K562 (cell line): ENCODE measurements around the gene PHF21A. TPM values are rescaled to one million over a fixed set of nuclear protein-coding genes. Genes with fewer than 3 reads are reported as not detected.

Source experiments
- ATAC-seq: fragments of 200-7000 bp; cut with Tn5 transposase; 3 replicates; pipeline ENCODE4 v1.9.1; 2020; ENCODE audit warnings: moderate library complexity
- BruUV-seq: library from RNA; stranded (reverse); fragments of 400-500 nt; replicated peaks from 2 replicates; lab custom pipeline; 2021; lab: Mats Ljungman, UMichigan
- CTCF ChIA-PET: fragments of 300-600 bp; formaldehyde crosslinking; extraction: SDS; loops from one replicate; lab custom pipeline; 2021; ENCODE audit warnings: low intra/inter-chr PET ratio; lab: Yijun Ruan, JAX
- POLR2A ChIA-PET: fragments of 300-600, 350-650 bp; sonication (Branson Sonifier 250); formaldehyde crosslinking; extraction: SDS; loops from one replicate; lab custom pipeline; 2021; ENCODE audit warnings: antibody characterized with exemption, inconsistent platforms; lab: Yijun Ruan, JAX
- DNase-seq, 4 experiments: peaks; one replicate each; pipeline versions ENCODE4 v3.0.0 to v3.0.0-alpha.2; 2011 to 2018; ENCODE audit warnings: low spot score in 3 of 4, mixed read lengths in 3 of 4; ENCODE audit errors: extremely low read depth in 1 of 4
- FAIRE-seq: peaks from 2 replicates; lab custom pipeline; 2011; peaks lifted over from hg19 to GRCh38; lab: Jason Lieb, UNC
- H2AFZ ChIP-seq: 2 replicates; pipeline ENCODE4 v1.6.0; 2011; ENCODE audit warnings: low read depth, low read length, control low read depth, inconsistent platforms
- H3K27ac ChIP-seq: fragments of 200-600 bp; 3 replicates; pipeline ENCODE4 v1.8.0; 2011; ENCODE audit warnings: low read depth, mild to moderate bottlenecking, control low read depth, inconsistent platforms, low read length, moderate library complexity, mixed read lengths; ENCODE audit errors: extremely low read depth
- H3K27me3 ChIP-seq, 2 experiments: fragments of 300-600 bp in 1 of 2; 2 replicates in 1 of 2; 3 replicates in 1 of 2; pipeline versions ENCODE4 v1.6.0 to v1.8.0; 2011; ENCODE audit warnings: inconsistent platforms in 2 of 2, low read length in 2 of 2, mild to moderate bottlenecking in 1 of 2, mixed read lengths in 1 of 2, moderate library complexity in 1 of 2; ENCODE audit not compliant: control insufficient read depth in 2 of 2, insufficient read depth in 2 of 2
- H3K36me3 ChIP-seq: fragments of 300-600 bp; 3 replicates; pipeline ENCODE4 v1.8.0; 2011; ENCODE audit warnings: mild to moderate bottlenecking, low read length, inconsistent platforms; ENCODE audit not compliant: control insufficient read depth, insufficient read depth
- H3K4me1 ChIP-seq, 2 experiments: fragments of 200-600 bp in 1 of 2; replicated peaks in 1 of 2; 2 replicates in 1 of 2; 3 replicates in 1 of 2; pipeline versions ENCODE4 v1.5.1 to v1.8.0; 2011; ENCODE audit warnings: inconsistent platforms in 2 of 2, low read length in 2 of 2, mild to moderate bottlenecking in 1 of 2, mixed read lengths in 1 of 2, moderate library complexity in 1 of 2; ENCODE audit not compliant: control insufficient read depth in 2 of 2, insufficient read depth in 2 of 2
- H3K4me2 ChIP-seq: 2 replicates; pipeline ENCODE4 v1.6.1; 2011; ENCODE audit warnings: low read length, control low read depth, inconsistent platforms, mixed read lengths; ENCODE audit not compliant: insufficient read depth
- H3K4me3 ChIP-seq: fragments of 200-600 bp; sonication (generic), shearing (Covaris generic); 2 replicates; pipeline ENCODE4 v1.5.1; 2016; ENCODE audit warnings: control low read depth, inconsistent platforms
- H3K79me2 ChIP-seq: fragments of 200-600 bp; 3 replicates; pipeline ENCODE4 v1.8.0; 2011; ENCODE audit warnings: low read length, inconsistent platforms; ENCODE audit not compliant: control insufficient read depth, insufficient read depth
- H3K9ac ChIP-seq, 2 experiments: 2 replicates each; pipeline versions ENCODE4 v1.6.0 to v1.6.1; 2011; ENCODE audit warnings: low read depth in 2 of 2, low read length in 2 of 2, control low read depth in 1 of 2, inconsistent platforms in 1 of 2, mild to moderate bottlenecking in 1 of 2, mixed read lengths in 1 of 2; ENCODE audit not compliant: insufficient read depth in 1 of 2
- H3K9me1 ChIP-seq: one replicate; pipeline ENCODE4 v1.6.0; 2011; ENCODE audit warnings: inconsistent platforms, mild to moderate bottlenecking, low read length, moderate library complexity; ENCODE audit not compliant: control insufficient read depth, insufficient read depth
- H3K9me3 ChIP-seq: replicated peaks from 2 replicates; pipeline ENCODE4 v1.5.1; 2011; ENCODE audit warnings: low read depth, low read length, inconsistent platforms; ENCODE audit not compliant: control insufficient read depth, insufficient read depth
- H4K20me1 ChIP-seq: replicated peaks from 2 replicates; pipeline ENCODE4 v1.6.1; 2011; ENCODE audit warnings: low read length, inconsistent platforms, mixed read lengths; ENCODE audit not compliant: control insufficient read depth, insufficient read depth
- BMI1 ChIP-seq: fragments of 150-350 bp; IDR thresholded peaks from 2 replicates; pipeline ENCODE4 v1.6.1; 2014; ENCODE audit warnings: low read length
- ELF4 ChIP-seq: fragments of 450-650 bp; formaldehyde crosslinking; IDR thresholded peaks from 2 replicates; pipeline ENCODE4 v1.4.0; 2022; ENCODE audit warnings: missing genetic modification characterization
- HDAC8 ChIP-seq: fragments of 450-650 bp; IDR thresholded peaks from 2 replicates; pipeline ENCODE4 v1.6.1; 2016; ENCODE audit warnings: mild to moderate bottlenecking, missing genetic modification characterization, moderate library complexity, missing compliant biosample characterization
- JUNB ChIP-seq: fragments of 450-650 bp; formaldehyde crosslinking; conservative IDR thresholded peaks from 2 replicates; pipeline ENCODE4 v1.4.0; 2020; ENCODE audit warnings: mild to moderate bottlenecking
- MLX ChIP-seq, 2 experiments: fragments of 450-650 bp in 1 of 2; sonication (generic) in 1 of 2; formaldehyde crosslinking; conservative IDR thresholded peaks; 2 replicates each; pipeline versions ENCODE4 v1.4.0 to v1.8.1; 2020 to 2022; ENCODE audit warnings: mild to moderate bottlenecking in 1 of 2, missing genetic modification reagents in 1 of 2
- NFIX ChIP-seq: fragments of 250-450 bp; sonication (Bioruptor Pico); IDR thresholded peaks from 2 replicates; pipeline ENCODE4 v1.4.0; 2020; ENCODE audit warnings: low read depth, mild to moderate bottlenecking, moderate library complexity
- SMAD1 ChIP-seq: fragments of 150-350 bp; IDR thresholded peaks from 2 replicates; pipeline ENCODE4 v1.6.1; 2014; ENCODE audit warnings: low read length, low read depth; ENCODE audit not compliant: partially characterized antibody
- TFAM ChIP-seq: fragments of 250-450 bp; sonication (Bioruptor Pico); conservative IDR thresholded peaks from 2 replicates; pipeline ENCODE4 v1.5.0; 2021; ENCODE audit warnings: mild to moderate bottlenecking, moderate library complexity
- ZNF668 ChIP-seq: fragments of 250-450 bp; sonication (Bioruptor Pico); IDR thresholded peaks from 2 replicates; pipeline ENCODE4 v1.8.0; 2022; ENCODE audit warnings: mild to moderate bottlenecking, inconsistent platforms
- ZNF79 ChIP-seq: fragments of 250-450 bp; sonication (Bioruptor Pico); IDR thresholded peaks from 2 replicates; pipeline ENCODE4 v1.4.0; 2020; ENCODE audit warnings: low read depth, mild to moderate bottlenecking, moderate library complexity
- ZZZ3 ChIP-seq: fragments of 450-650 bp; IDR thresholded peaks from 2 replicates; pipeline ENCODE4 v1.6.1; 2016; ENCODE audit warnings: antibody characterized with exemption, mild to moderate bottlenecking, moderate library complexity
- WGBS: fragments of 100-300 bp; shearing (Covaris generic); methylation state at CpG from one replicate; pipeline ENCODE4 v1.1.6; 2016; ENCODE audit warnings: low coverage, mixed read lengths; ENCODE audit not compliant: insufficient coverage; ENCODE audit errors: missing lambda C conversion rate; 5-methylcytosine and 5-hydroxymethylcytosine counted together
- in situ Hi-C: fragments of 300-500 bp; cut with MboI; formaldehyde crosslinking; loops from 4 replicates; pipeline ENCODE4 v1.15.0; 2018; ENCODE audit warnings: inconsistent platforms, mixed read lengths
- intact Hi-C: fragments of 100-400 bp; cut with micrococcal nuclease; formaldehyde crosslinking; loops from 2 replicates; pipeline ENCODE4 v1.14.2; 2022
- polyA plus RNA-seq, 8 experiments: library from polyadenylated mRNA; depleted of rRNA in 4 of 8; stranded (reverse) in 5 of 8; unstranded in 3 of 8; fragments of >200 nt; fragmentation: Nextera tagmentation in 2 of 8; fragmentation: Illumina TruSeq in 1 of 8; extraction: Ambion mirVana in 2 of 8; extraction: Trizol in 1 of 8; gene quantifications; 2 replicates each; pipeline versions ENCODE4 v1.2.1 to v1.2.3, GENCODE V29; 2011 to 2014; ENCODE audit warnings: inconsistent platforms in 1 of 8, missing spikeins in 1 of 8
- total RNA-seq, 7 experiments: library from RNA; depleted of rRNA in 6 of 7; stranded (reverse); fragments of >200 nt in 6 of 7; fragmentation: Illumina TruSeq in 2 of 7; extraction: Trizol in 2 of 7; gene quantifications; 2 replicates each; pipeline versions ENCODE4 v1.2.1 to v1.2.3, GENCODE V29; 2011 to 2021; ENCODE audit warnings: low replicate concordance in 1 of 7

PHF21A gene
- total and polyA plus RNA-seq, 9 of the 15 experiments (the other 6 are each of a cell fraction or from before 2014, with no cell fraction given): 1.5 to 32.4 (median 10.7) TPM

GRCh38 chr11:46065681-46066080 lies 55.6 kb downstream of the PHF21A start:
- Histone ChIP-seq H3K4me2 (no peak overlapping the region), H3K9ac (no peak overlapping the region)
- TF ChIP-seq ZNF668 (CRISPR knock-in tag): no peak
- TF ChIP-seq ELF4 (CRISPR knock-in tag): no peak
- TF ChIP-seq HDAC8: no peak
- no peak for TF ChIP-seq SMAD1
- TF ChIP-seq BMI1: no peak
- TF ChIP-seq MLX (CRISPR knock-in tag; conservative IDR thresholded peaks at IDR 0.05): no peak
- TF ChIP-seq TFAM (CRISPR knock-in tag): no peak
- no peak for TF ChIP-seq NFIX
- no peak for TF ChIP-seq ZZZ3
- TF ChIP-seq ZNF79: no peak
- no peak for TF ChIP-seq JUNB
- TF ChIP-seq, all 486 proteins: peak for 0
- Histone ChIP-seq H3K36me3 (0 out of 3 replicates have a peak, but pooled peaks cover 10% of the 10 kb centered on the region), H3K79me2 (no peaks in the 10 kb centered on the region), H4K20me1 (no peaks in the 10 kb centered on the region), H3K27me3 (no peaks in the 10 kb centered on the region), H3K9me3 (no peaks in the 10 kb centered on the region), H2AFZ (no peak overlapping the region), H3K27ac (no peak overlapping the region), H3K4me3 (no peak overlapping the region), H3K9me1 (no peaks in the 10 kb centered on the region), H3K4me1 (no peaks in the 10 kb centered on the region)
- BruUV-seq: no TSS peak
- POLR2A ChIA-PET: interaction anchor here (0.6 to 2.1 kb wide), 4 partner anchors 10 to 270 kb away, joined by 3 to 9 read pairs (median 3); no protein-coding TSS in a partner anchor
- CTCF ChIA-PET: no interaction called here
- ATAC-seq (no peak), FAIRE-seq (no peak), DNase-seq (no peak)
- in situ Hi-C loops: no loop called here
- intact Hi-C loops: no loop called here
- WGBS: 90% methylated on average over 3 of the region's 3 CpGs
